AG04449 (cell line): ENCODE measurements around the gene CDH8.

Source experiments
- CTCF ChIA-PET: fragments of 350-600 bp; formaldehyde crosslinking; extraction: SDS; loops from one replicate; lab custom pipeline; 2021; ENCODE audit warnings: antibody characterized with exemption; lab: Yijun Ruan, JAX
- POLR2A ChIA-PET: fragments of 400-600, 350-600 bp; formaldehyde crosslinking; extraction: SDS; loops from one replicate; lab custom pipeline; 2020; ENCODE audit warnings: antibody characterized with exemption, inconsistent platforms; lab: Yijun Ruan, JAX
- DNase-seq: peaks from one replicate; pipeline ENCODE4 v3.0.0-alpha.2; 2010; ENCODE audit warnings: low read depth, low spot score
- H3K4me3 ChIP-seq: 2 replicates; pipeline ENCODE4 v1.5.1; 2011; ENCODE audit warnings: low read depth, mild to moderate bottlenecking, control low read depth, low read length
- CTCF ChIP-seq: IDR thresholded peaks from one replicate; pipeline ENCODE4 v1.5.1; 2011; ENCODE audit warnings: mild to moderate bottlenecking, moderate library complexity, low read length, control low read depth, inconsistent platforms; ENCODE audit not compliant: insufficient read depth; ENCODE audit errors: missing control alignments

The CDH8 gene

GRCh38 chr16:62022688-62023087 lies 13.6 kb downstream of the CDH8 start:
- no peak overlapping the region for H3K4me3 ChIP-seq
- no peak for TF ChIP-seq CTCF
- CTCF ChIA-PET, result no interaction called here
- POLR2A ChIA-PET, result no interaction called here
- DNase-seq, result no peak

GRCh38 chr16:62021161-62021581 lies 15.1 kb downstream of the CDH8 start:
- TF ChIP-seq CTCF, result no peak
- ChIA-PET POLR2A (no interaction called here), CTCF (no interaction called here)
- H3K4me3 ChIP-seq, result no peak overlapping the region
- no peak for DNase-seq

- TF ChIP-seq CTCF, result no peak
- ChIA-PET CTCF (no interaction called here), POLR2A (no interaction called here)
- no peak for DNase-seq
- H3K4me3 ChIP-seq, result no peak overlapping the region
Measured at GRCh38 chr16:62020681-62021080, 15.6 kb downstream of the CDH8 start.

- ChIA-PET CTCF (no interaction called here), POLR2A (no interaction called here)
- no peak overlapping the region for H3K4me3 ChIP-seq
- DNase-seq, result no peak
- TF ChIP-seq CTCF, result no peak
Measured at GRCh38 chr16:62019851-62020250, 16.4 kb downstream of the CDH8 start.

GRCh38 chr16:62018301-62019060 lies 17.8 kb downstream of the CDH8 start:
- POLR2A ChIA-PET, result no interaction called here
- CTCF ChIA-PET, result no interaction called here
- TF ChIP-seq CTCF, result no peak
- H3K4me3 ChIP-seq, result no peak overlapping the region
- DNase-seq, result no peak

- ChIA-PET POLR2A (no interaction called here), CTCF (no interaction called here)
- TF ChIP-seq CTCF, result no peak
- no peak overlapping the region for H3K4me3 ChIP-seq
- DNase-seq, result no peak
Measured at GRCh38 chr16:62014319-62014923, 21.8 kb downstream of the CDH8 start.
